ENCODE data around the gene TPPP. TPM values are rescaled to one million over a fixed set of nuclear protein-coding genes. Genes with fewer than 3 reads are reported as not detected.
A peak's percentile ranks its signal among the peaks of the same experiment; 100 is the strongest.

The TPPP gene
- total and polyA plus RNA-seq, 2 of the 13 experiments (the other 11 are each of a cell fraction or from before 2014, with no cell fraction given) = 0.07 TPM; not detected in 1

- TF ChIP-seq ZBTB44 (CRISPR knock-in tag; IDR thresholded peaks at IDR 0.05) = no peak
- TF ChIP-seq ZNF616 (CRISPR knock-in tag; IDR thresholded peaks at IDR 0.05; ENCODE audit: low read depth) = no peak
- TF ChIP-seq NR2F6 (IDR thresholded peaks at IDR 0.05) = peak; percentile 84
- peak; percentile 55; the same call in 1 of the 2 replicates for TF ChIP-seq NR2F6 (CRISPR knock-in tag; IDR thresholded peaks at IDR 0.05)
- no peak for TF ChIP-seq ZNF512B (CRISPR knock-in tag; IDR thresholded peaks at IDR 0.05; ENCODE audit: borderline replicate concordance)
- TF ChIP-seq STAT5B (CRISPR knock-in tag; IDR thresholded peaks at IDR 0.05) = no peak
- TF ChIP-seq KDM6A (CRISPR knock-in tag; IDR thresholded peaks at IDR 0.05; ENCODE audit: low read depth) = no peak
- no peak for TF ChIP-seq SATB2 (CRISPR knock-in tag; IDR thresholded peaks at IDR 0.05)
- peak in 1 of 2 experiments; percentile 49; a peak in 1 of 4 replicates for TF ChIP-seq NR2F1 (CRISPR knock-in tag; IDR thresholded peaks at IDR 0.05)
- TF ChIP-seq NONO (IDR thresholded peaks at IDR 0.05) = no peak
- TF ChIP-seq NONO (CRISPR knock-in tag; conservative IDR thresholded peaks at IDR 0.05) = no peak
- TF ChIP-seq AHR (CRISPR knock-in tag; IDR thresholded peaks at IDR 0.05) = no peak
- no peak for TF ChIP-seq ERF (CRISPR knock-in tag; IDR thresholded peaks at IDR 0.05)
Measured at GRCh38 chr5:646396-647201, 46.6 kb downstream of the TPPP start (continued).

All from HepG2 (cell line).